Measurements from ENCODE around the gene ERICH4.
"Not testable (repeated sequence)": the region's sequence is repeated elsewhere in the genome, so short reads cannot be mapped to it uniquely, and the experiment has no call there.

ERICH4 gene, protein sequence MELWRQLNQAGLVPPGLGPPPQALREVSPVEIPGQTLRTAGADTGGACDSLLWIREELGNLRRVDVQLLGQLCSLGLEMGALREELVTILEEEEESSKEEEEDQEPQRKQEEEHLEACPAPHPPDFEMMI

DNA sequence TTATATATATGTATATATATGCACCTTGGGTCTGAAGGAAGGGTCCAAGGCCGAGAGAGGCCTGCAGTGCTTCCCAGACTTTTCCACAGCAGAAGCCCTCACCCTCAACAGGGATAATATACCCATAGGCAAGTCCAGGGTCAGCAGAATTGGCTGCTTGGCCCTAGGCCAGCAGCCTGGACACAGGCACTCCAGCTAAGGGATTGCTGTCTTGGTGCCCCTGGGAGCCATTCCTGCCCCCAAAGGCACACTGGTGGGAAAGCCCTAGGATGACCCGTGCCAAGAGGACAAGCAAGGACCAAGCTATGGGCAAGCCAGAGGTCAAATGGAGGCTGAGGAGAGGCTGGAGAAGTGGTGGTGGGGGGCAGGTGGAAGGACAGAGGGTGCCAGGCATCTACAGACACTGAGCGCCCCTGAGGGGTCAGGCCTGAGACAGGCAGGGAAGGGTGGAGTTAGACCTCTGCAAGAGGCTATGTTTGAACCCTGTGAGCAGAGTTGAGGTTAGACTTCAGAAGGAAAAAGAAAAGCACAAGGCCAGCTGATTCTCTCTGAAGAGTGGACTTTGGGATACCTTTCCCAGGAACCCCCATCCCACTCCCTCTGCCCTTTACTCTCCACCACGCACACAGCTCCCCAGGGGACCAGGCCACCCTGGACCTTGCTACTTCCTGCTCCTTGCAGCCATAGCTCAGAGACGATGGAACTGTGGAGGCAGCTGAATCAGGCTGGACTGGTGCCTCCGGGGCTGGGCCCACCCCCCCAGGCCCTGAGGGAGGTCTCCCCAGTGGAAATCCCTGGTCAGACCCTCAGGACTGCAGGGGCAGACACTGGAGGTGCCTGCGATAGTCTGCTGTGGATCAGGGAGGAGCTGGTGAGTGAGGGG lies at the start of gene ERICH4:
Gene ERICH4, plus strand, starts transcription at position 684 of the 883 bp plus-strand sequence. Its CDS starts 14 bp downstream, at position 698.
- DNase-seq (ENCODE audit: extremely low read depth in 1 of 2, low read depth in 1 of 2), result no peak

GRCh38 chr19:41395355-41395754 lies 47.6 kb upstream of the ERICH4 start:
- DNase-seq (ENCODE audit: extremely low read depth in 1 of 2, low read depth in 1 of 2), result no peak

DNA sequence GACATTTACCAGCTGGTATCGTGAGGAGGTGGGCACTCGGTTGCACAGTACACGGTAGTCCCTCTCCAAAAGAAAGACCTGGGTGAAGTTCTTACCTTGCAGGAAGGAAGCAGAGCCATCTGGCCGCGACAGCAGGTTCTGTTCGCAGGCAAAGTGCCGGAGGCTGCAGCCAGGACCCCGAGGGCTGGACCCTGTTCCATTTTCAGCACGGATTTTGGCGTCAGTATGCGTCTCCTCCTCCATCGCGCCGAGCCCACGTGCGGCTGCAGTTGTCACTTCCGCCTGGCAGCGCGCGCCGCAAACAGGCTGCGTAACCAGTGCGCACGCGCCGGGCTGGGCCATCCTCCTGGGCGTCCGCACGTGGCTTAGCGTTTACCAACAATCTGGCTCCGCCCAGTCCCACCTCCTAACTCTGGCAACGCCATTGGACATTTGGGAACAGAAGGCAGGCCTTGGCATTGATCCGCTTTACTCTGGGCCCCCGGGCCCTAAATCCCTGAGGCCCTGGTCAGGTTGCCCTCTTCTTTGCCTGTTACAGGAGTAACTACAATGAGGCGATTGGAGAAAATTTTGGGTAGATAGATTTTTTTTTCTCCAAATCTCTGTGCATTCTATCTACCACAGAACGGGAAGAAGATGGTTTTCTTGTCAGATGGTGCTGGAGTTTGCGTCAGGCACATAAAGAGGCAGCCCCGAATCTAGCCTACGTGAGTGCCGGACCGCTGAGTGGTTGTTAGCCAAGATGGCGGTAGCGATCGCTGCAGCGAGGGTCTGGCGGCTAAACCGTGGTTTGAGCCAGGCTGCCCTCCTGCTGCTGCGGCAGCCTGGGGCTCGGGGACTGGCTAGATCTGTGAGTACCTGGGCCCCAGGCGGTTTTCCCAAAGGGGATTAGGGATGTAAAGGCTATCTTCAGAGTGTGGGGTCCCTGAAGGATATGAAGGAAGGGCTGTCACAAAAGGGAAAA lies 45.6 kb upstream of the ERICH4 start, which contains the start of the genes BCKDHA and EXOSC5:
Gene BCKDHA, plus strand, starts transcription at position 733 of the 964 bp plus-strand sequence. Its CDS starts 10 bp downstream, at position 743.
Gene EXOSC5, minus strand, starts transcription at position 274 of the 964 bp plus-strand sequence. Its CDS starts 31 bp downstream, at position 243.
- peak; percentile 98 to 99 for DNase-seq (ENCODE audit: extremely low read depth in 1 of 2, low read depth in 1 of 2)

DNA sequence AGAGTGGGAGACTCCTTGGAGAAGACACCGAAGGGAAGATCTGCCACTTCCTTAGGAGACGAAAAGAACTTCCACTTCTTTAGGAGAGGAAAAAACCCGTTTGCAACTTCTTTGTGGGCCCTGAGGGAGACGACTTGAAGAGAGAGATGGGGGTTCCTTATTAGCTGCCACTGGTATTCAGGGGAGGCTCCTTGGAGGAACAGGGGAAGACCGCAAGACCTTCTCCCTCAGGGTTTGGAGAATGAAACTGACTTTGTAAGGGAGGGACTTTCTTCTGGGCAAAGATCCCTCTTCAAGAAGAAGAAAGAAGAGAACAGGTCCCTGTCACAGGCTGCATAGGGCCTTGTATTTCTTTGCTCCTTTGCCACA lies 44.9 kb upstream of the ERICH4 start:
- no peak for DNase-seq (ENCODE audit: extremely low read depth in 1 of 2, low read depth in 1 of 2)

- no peak for DNase-seq (ENCODE audit: extremely low read depth in 1 of 2, low read depth in 1 of 2)
These were observed 44.4 kb upstream of the ERICH4 start for GRCh38 chr19:41398598-41398997.

- no peak for DNase-seq (ENCODE audit: extremely low read depth in 1 of 2, low read depth in 1 of 2)
These were observed 43.9 kb upstream of the ERICH4 start for GRCh38 chr19:41399091-41399490.

- no peak for DNase-seq (ENCODE audit: extremely low read depth in 1 of 2, low read depth in 1 of 2)
These were observed 43.4 kb upstream of the ERICH4 start for GRCh38 chr19:41399525-41399924.

DNA sequence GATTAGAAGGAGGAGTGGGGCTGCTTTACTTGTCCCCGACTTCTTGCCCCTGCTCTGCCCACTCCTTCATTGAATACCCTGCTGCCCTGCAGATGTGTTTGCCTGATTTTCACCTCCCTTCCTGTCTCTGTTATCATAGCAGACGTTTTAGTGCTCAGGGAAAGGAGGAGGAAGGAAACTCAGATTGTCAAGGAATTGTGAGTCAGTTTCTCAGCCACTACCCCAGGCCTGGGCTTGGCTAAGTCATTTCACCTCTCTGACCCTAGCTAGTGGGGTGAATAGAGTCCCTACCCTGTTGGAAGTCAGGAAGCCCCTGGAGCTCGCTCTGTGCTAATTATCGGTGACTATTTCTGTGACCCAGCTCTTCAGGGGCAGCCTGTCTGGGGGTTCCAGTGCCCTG lies 41.5 kb upstream of the ERICH4 start:
- no peak for DNase-seq (ENCODE audit: extremely low read depth in 1 of 2, low read depth in 1 of 2)

DNA sequence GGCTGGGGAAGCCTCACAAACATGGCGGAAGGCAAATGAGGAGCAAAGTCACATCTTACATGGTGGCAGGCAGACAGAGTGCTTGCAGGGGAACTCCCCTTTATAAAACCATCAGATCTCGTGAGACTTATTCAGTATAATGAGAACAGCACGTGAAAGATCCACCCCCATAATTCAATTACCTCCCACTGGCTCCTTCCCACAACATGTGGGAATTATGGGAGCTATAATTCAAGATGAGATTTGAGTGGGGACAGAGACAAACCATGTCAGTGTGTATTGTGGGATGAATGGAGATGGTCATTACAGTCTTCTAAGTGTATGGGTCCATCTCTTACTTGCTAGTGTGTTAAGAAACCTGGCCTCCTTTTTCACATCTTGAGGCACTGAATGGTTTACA lies 40.9 kb upstream of the ERICH4 start:
- DNase-seq (ENCODE audit: extremely low read depth in 1 of 2, low read depth in 1 of 2), result no peak

DNA sequence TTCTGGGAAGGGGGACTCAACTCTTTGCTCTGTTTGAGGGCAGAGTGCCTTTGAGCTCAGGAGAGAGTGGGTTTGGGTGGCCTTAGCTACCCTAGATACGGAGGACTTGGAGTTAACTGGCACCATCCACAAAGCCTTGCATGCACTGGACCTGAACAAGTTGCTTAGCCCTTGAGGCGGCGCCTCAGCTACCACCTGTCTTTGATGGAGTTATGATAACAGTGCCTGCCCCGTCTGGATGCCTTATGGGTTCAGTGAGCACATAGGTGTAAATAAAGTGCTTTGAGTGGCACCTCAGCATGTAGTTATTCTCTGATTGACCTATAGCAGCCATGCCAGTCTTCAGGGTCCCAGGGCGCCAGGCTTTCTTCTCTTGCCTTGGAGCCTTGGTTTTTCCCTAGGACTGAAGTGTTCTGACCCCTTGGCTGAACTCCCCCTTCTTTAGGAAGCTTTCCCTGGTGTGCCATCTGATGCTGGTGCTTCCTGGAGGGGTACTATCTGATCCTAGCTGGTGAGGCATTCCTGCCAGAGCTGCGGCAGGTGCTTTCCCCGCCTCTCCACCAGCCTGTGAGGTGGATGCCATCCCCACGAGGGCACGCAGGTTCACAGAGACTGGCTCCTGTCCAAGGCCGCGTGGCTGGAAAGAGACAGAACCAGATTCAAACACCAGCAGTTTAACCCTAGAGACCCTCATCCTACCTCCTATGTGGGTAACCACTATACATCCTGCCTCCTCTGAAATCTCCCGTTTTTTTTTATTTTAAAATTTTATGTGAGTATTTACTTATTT lies 39.6 kb upstream of the ERICH4 start:
- DNase-seq (ENCODE audit: extremely low read depth in 1 of 2, low read depth in 1 of 2), result no peak

- DNase-seq (ENCODE audit: extremely low read depth in 1 of 2, low read depth in 1 of 2), result no peak
These were observed 37.2 kb upstream of the ERICH4 start for GRCh38 chr19:41405776-41406175.

DNA sequence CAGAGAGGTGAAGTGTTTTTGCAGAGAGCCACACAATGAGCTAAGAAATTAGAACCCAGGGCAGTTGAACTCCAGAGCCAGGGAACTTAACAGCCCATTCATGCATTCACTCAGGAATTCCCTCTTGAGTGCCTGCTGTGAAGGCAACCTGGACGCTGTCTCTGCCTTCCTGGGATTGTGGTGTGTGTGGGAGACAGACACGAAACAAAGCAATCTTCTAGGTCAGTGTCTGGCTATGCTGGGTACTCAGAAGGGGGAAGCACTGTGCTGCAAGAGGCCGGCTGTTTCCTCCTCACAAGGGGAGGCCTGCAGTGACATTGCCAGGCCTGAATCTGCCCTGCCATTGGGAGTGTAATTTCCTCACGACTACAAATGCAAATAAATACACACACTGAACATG lies 35.7 kb upstream of the ERICH4 start:
- no peak for DNase-seq (ENCODE audit: extremely low read depth in 1 of 2, low read depth in 1 of 2)

- no peak for DNase-seq (ENCODE audit: extremely low read depth in 1 of 2, low read depth in 1 of 2)
These were observed 34.7 kb upstream of the ERICH4 start for GRCh38 chr19:41408256-41408655.

- DNase-seq (ENCODE audit: extremely low read depth in 1 of 2, low read depth in 1 of 2), result not testable (repeated sequence)
These were observed 34.1 kb upstream of the ERICH4 start for GRCh38 chr19:41408846-41409245.

DNA sequence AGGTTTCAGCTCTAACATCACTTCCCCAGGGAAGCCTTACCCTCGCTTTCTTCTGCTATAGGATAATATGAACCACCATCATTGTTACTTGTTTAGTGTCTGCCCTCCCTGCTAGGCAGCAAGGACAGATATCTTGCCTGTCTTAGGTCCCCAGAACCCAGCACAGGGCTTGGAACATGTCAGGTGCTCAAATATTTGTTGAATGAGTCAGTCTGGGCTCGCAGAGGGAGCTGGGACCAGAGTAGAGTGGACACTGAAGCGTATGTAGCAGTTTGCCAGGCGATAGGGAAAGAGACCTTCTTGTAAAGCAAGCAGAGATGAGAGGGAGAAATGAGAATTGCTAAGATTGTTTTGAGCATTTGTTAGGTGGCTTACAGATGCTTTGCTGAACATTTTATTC lies 33.7 kb upstream of the ERICH4 start:
- no peak for DNase-seq (ENCODE audit: extremely low read depth in 1 of 2, low read depth in 1 of 2)

- no peak for DNase-seq (ENCODE audit: extremely low read depth in 1 of 2, low read depth in 1 of 2)
These were observed 32.5 kb upstream of the ERICH4 start for GRCh38 chr19:41410336-41411054.

- no peak for DNase-seq (ENCODE audit: extremely low read depth in 1 of 2, low read depth in 1 of 2)
These were observed 31.6 kb upstream of the ERICH4 start for GRCh38 chr19:41411100-41411967.

GRCh38 chr19:41411968-41412265 lies 31.0 kb upstream of the ERICH4 start:
- DNase-seq (ENCODE audit: extremely low read depth in 1 of 2, low read depth in 1 of 2), result no peak

DNA sequence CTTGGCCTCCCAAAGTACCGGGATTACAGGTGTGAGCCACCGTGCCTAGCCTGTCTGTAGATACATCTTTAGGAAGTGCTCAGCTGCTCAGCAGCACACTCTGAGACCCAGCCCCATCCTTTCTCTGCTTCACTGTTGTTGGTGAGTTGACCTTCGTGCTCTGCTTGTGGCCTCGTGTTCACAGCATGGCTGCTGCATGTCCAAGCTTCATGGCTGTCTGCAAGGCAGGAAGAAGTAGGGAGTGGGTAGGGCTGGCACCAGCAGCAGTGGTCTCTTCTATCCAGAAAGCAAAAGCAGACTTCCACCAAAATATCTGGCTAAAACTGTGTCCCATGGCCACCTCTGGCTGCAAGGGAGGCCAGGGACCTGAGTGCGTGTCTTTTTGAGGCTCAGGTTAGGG lies 30.0 kb upstream of the ERICH4 start:
- no peak for DNase-seq (ENCODE audit: extremely low read depth in 1 of 2, low read depth in 1 of 2)
